MCF 10A (cell line): ENCODE results near the gene TFAP2C. TPM values are rescaled to one million over a fixed set of nuclear protein-coding genes. Genes with fewer than 3 reads are reported as not detected.

Experiments
- BruUV-seq: library from RNA; stranded (reverse); fragments of 400-500 nt; replicated peaks from 2 replicates; lab custom pipeline; 2021; lab: Mats Ljungman, UMichigan
- CTCF ChIA-PET: fragments of 300-600 bp; sonication (Branson Sonifier 250); formaldehyde crosslinking; extraction: SDS; loops from one replicate; lab custom pipeline; 2021; ENCODE audit warnings: antibody characterized with exemption, inconsistent platforms; lab: Yijun Ruan, JAX
- POLR2A ChIA-PET: fragments of 300-600, 350-650 bp; sonication (Branson Sonifier 250); formaldehyde crosslinking; extraction: SDS; loops from one replicate; lab custom pipeline; 2020; ENCODE audit warnings: antibody characterized with exemption, inconsistent platforms; lab: Yijun Ruan, JAX
- DNase-seq: peaks from one replicate; pipeline ENCODE4 v3.0.0-alpha.2; 2018; ENCODE audit not compliant: unreplicated experiment
- H3K27ac Mint-ChIP-seq: one replicate; pipeline ENCODE4 v1.8.0; 2022; ENCODE audit warnings: mild to moderate bottlenecking, low read depth, mixed read lengths; ENCODE audit not compliant: unreplicated experiment
- H3K27me3 Mint-ChIP-seq: one replicate; pipeline ENCODE4 v1.8.0; 2022; ENCODE audit warnings: mixed read lengths; ENCODE audit not compliant: insufficient read depth, unreplicated experiment
- H3K36me3 Mint-ChIP-seq: one replicate; pipeline ENCODE4 v1.8.0; 2022; ENCODE audit warnings: mild to moderate bottlenecking, moderate library complexity, mixed read lengths; ENCODE audit not compliant: insufficient read depth, unreplicated experiment
- H3K4me1 Mint-ChIP-seq: one replicate; pipeline ENCODE4 v1.8.0; 2022; ENCODE audit warnings: mixed read lengths; ENCODE audit not compliant: insufficient read depth, unreplicated experiment
- H3K4me3 Mint-ChIP-seq: one replicate; pipeline ENCODE4 v1.8.0; 2022; ENCODE audit warnings: mild to moderate bottlenecking, moderate library complexity, mixed read lengths; ENCODE audit not compliant: unreplicated experiment
- H3K9me3 Mint-ChIP-seq: one replicate; pipeline ENCODE4 v1.8.0; 2022; ENCODE audit warnings: mixed read lengths; ENCODE audit not compliant: unreplicated experiment
- intact Hi-C: fragments of 100-400 bp; cut with micrococcal nuclease; formaldehyde crosslinking; loops from 2 replicates; pipeline ENCODE4 v1.14.1; 2022
- total RNA-seq: library from RNA; stranded (reverse); gene quantifications from 2 replicates; pipeline ENCODE4 v1.2.3, GENCODE V29; 2022
- TF ChIP-seq, protein P1 (sequence below): fragments of 200-600 bp; IDR thresholded peaks from one replicate; pipeline ENCODE4 v1.8.0; 2022; ENCODE audit warnings: antibody characterized with exemption, mild to moderate bottlenecking; ENCODE audit not compliant: unreplicated experiment

Gene TFAP2C
- total RNA-seq, 1 experiment from 2014 or later, result 13.2 TPM

DNA sequence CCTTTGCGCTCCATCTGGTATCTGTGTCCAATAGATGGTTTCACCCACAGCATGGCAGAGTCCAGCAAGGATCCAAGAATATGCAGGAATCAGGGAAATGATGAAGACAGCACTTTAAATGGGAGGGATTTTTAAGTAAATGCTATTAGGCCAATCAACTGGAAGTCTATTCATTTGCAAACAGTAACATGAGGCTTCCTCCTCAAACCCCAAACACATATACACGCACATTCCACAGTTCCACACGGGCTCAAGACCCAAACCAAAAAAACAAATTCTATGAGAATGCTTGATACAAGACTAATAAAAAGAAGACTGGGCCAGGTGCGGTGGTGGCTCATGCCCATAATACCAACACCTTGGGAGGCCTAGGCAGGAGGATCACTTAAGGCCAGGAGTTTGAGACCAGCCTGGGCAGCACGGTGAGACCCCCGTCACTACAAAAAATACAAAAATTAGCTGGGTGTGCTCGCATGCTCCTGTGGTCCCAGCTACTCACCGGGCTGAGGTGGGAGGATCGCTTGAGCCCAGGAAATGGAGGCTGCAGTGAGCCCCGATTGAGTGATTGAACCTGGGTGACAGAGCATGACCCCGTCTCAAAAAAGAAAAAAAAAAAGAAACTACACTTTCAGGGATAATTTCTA is 21.9 kb upstream of the TFAP2C start:
- no peak for DNase-seq
- no TSS peak for BruUV-seq
- CTCF ChIA-PET, result interaction anchor here (0.6 to 2.4 kb wide), 4 partner anchors 28 to 388 kb away, joined by 3 to 7 read pairs (median 5); no protein-coding TSS in a partner anchor
- peaks cover 12% of the 10 kb centered on the region for H3K4me1 Mint-ChIP-seq
- H3K4me3 Mint-ChIP-seq, result no peak overlapping the region
- H3K36me3 Mint-ChIP-seq, result no peaks in the 10 kb centered on the region
- TF ChIP-seq, protein P1, sequence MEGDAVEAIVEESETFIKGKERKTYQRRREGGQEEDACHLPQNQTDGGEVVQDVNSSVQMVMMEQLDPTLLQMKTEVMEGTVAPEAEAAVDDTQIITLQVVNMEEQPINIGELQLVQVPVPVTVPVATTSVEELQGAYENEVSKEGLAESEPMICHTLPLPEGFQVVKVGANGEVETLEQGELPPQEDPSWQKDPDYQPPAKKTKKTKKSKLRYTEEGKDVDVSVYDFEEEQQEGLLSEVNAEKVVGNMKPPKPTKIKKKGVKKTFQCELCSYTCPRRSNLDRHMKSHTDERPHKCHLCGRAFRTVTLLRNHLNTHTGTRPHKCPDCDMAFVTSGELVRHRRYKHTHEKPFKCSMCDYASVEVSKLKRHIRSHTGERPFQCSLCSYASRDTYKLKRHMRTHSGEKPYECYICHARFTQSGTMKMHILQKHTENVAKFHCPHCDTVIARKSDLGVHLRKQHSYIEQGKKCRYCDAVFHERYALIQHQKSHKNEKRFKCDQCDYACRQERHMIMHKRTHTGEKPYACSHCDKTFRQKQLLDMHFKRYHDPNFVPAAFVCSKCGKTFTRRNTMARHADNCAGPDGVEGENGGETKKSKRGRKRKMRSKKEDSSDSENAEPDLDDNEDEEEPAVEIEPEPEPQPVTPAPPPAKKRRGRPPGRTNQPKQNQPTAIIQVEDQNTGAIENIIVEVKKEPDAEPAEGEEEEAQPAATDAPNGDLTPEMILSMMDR, result no peak
- H3K27ac Mint-ChIP-seq, result no peak overlapping the region
- POLR2A ChIA-PET, result interaction anchor here (0.6 to 0.8 kb wide), 3 partner anchors 11 to 436 kb away, joined by 3 to 5 read pairs (median 3); no protein-coding TSS in a partner anchor
- intact Hi-C loops, result no loop called here
- H3K27me3 Mint-ChIP-seq, result no peaks in the 10 kb centered on the region
- H3K9me3 Mint-ChIP-seq, result no peaks in the 10 kb centered on the region

DNA sequence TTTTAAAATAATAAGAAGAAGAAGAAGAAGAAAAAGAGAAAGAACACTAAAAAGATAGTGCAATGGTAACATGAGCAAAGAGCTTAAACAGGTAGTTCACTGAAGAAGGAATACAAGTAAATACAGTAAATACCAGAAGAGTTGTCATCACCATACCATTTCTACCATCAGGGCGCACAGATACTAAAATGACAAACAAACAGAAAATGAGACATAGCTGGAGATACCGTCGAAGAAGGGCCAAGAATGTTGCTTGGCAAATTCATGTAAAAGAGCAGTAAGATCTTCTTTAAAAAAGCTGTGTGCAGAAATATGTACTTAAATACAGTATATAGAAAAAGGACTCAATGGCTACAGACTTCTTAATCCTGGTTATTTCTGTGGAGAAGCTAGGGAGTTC is 20.7 kb upstream of the TFAP2C start:
- intact Hi-C loops, result no loop called here
- no TSS peak for BruUV-seq
- Mint-ChIP-seq H3K4me1 (peaks cover 12% of the 10 kb centered on the region), H3K4me3 (no peak overlapping the region), H3K27ac (no peak overlapping the region), H3K36me3 (no peaks in the 10 kb centered on the region), H3K27me3 (no peaks in the 10 kb centered on the region), H3K9me3 (no peaks in the 10 kb centered on the region)
- ChIA-PET POLR2A (interaction anchor here (0.7 to 1.5 kb wide), 3 partner anchors 21 to 24 kb away, joined by 3 to 4 read pairs (median 4); partner anchors contain the start of gene TFAP2C), CTCF (interaction anchor here (0.6 to 1.8 kb wide), 6 partner anchors 9 to 481 kb away, joined by 3 to 7 read pairs (median 4); no protein-coding TSS in a partner anchor)
- DNase-seq, result no peak
- TF ChIP-seq, protein P1, result no peak

DNA sequence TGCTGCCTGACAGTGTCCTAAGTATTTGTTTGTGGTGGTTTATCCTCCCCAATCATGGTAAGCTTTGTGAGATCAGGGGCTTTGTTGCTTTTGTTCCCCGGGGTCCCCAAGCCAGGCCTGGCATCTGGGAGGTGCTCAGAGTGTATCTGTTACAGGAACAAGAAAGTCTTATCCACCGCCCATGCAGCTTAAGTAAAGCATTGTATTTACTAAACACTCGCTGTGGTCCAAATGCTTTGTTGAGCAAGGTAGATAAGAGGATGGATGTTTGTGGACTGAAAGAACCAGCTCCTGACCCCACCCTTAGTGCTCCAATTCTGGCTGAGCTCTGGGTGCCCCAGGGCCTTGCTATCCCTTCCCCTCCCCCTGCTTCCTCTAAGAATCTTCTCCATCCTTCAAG is 19.8 kb upstream of the TFAP2C start:
- Mint-ChIP-seq H3K4me1 (peaks cover 12% of the 10 kb centered on the region), H3K9me3 (no peaks in the 10 kb centered on the region), H3K36me3 (no peaks in the 10 kb centered on the region), H3K4me3 (no peak overlapping the region), H3K27me3 (no peaks in the 10 kb centered on the region), H3K27ac (no peak overlapping the region)
- intact Hi-C loops, result no loop called here
- TF ChIP-seq, protein P1, result no peak
- POLR2A ChIA-PET, result interaction anchor here (1.0 to 1.5 kb wide), 2 partner anchors 21 to 23 kb away, joined by 4 read pairs; no protein-coding TSS in a partner anchor
- CTCF ChIA-PET, result interaction anchor here (0.6 to 1.8 kb wide), 4 partner anchors 8 to 365 kb away, joined by 4 to 7 read pairs (median 6); partner anchors contain the start of gene TFAP2C
- no peak for DNase-seq
- BruUV-seq, result no TSS peak

DNA sequence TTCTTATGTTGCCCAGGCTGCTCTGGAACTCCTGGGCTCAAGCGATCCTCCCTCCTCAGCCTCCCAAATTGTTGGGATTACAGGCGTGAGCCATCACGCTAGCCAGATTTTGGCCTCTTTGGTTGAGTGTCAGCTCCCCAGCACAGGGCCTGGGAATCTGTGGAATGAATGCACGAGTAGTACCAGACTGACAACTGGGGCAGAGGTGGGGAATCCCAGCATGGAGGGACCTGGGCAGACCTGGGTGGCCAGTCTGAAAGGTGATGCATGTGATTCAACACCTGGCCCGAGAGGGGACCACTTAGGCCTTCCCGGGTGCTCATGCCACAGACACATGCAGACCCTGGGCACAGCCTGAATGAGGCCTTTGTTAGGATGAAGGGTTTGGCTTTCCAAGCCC is 19.0 kb upstream of the TFAP2C start:
- POLR2A ChIA-PET, result no interaction called here
- DNase-seq, result no peak
- Mint-ChIP-seq H3K36me3 (no peaks in the 10 kb centered on the region), H3K4me3 (no peak overlapping the region), H3K27ac (no peak overlapping the region), H3K27me3 (no peaks in the 10 kb centered on the region), H3K4me1 (peaks cover 12% of the 10 kb centered on the region), H3K9me3 (no peaks in the 10 kb centered on the region)
- intact Hi-C loops, result no loop called here
- BruUV-seq, result no TSS peak
- CTCF ChIA-PET, result interaction anchor here (1.5 kb wide), 1 partner anchor 19 kb away, joined by 7 read pairs; the partner anchor contains the start of gene TFAP2C
- TF ChIP-seq, protein P1, result no peak
